ENCODE measurements around the gene GH1. TPM values are rescaled to one million over a fixed set of nuclear protein-coding genes. Genes with fewer than 3 reads are reported as not detected.

Gene GH1
- total RNA-seq, 2 experiments from 2014 or later = not detected

DNA sequence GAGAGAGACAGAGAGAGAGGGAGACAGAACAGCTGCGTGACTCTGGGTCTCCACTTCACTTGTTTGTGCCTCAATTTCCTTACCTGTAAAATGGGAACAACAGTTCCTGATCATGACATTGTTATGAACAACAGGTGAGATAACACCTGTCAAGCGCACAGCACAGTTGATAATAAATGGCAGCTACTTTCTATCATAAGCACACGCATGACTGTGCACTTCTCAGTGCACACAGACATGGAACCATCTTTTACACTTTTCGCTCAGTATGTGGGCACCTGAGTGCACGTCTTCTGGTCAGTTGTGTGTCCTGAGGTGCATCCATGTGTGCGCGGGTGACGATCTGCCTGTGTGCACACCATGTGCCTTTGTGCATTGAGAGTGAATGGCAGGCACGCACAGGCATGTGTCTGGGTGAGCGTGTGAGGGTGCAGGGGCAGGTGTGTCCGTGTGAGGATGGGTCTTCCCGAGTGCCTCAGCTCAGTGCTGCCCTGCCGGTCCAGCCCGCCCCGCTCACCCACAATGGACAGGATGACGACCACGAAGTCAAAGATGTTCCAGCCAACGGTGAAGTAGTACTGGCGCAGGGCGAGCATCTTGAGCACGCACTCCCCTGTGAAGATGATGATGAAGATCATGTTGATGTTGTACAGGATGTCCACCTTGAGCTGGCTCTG lies 23.8 kb upstream of the GH1 start:
- POLR2A ChIA-PET = no interaction called here
- CTCF ChIA-PET = interaction anchor here (1.1 to 2.5 kb wide), 2 partner anchors 12 to 23 kb away, joined by 3 to 8 read pairs; partner anchors contain the start of gene GH1
- H3K9me3 Mint-ChIP-seq (ENCODE audit: insufficient read depth) = no peaks in the 10 kb centered on the region
- H3K36me3 Mint-ChIP-seq (ENCODE audit: low read depth) = no peaks in the 10 kb centered on the region
- no peak overlapping the region for H3K4me3 Mint-ChIP-seq
- ATAC-seq (no peak), DNase-seq (no peak)
- peaks cover 38% of the 10 kb centered on the region for H3K27me3 Mint-ChIP-seq (ENCODE audit: low read depth)
- H3K4me1 Mint-ChIP-seq (ENCODE audit: low read depth) = peaks cover 26% of the 10 kb centered on the region
- H3K27ac Mint-ChIP-seq = no peak overlapping the region

DNA sequence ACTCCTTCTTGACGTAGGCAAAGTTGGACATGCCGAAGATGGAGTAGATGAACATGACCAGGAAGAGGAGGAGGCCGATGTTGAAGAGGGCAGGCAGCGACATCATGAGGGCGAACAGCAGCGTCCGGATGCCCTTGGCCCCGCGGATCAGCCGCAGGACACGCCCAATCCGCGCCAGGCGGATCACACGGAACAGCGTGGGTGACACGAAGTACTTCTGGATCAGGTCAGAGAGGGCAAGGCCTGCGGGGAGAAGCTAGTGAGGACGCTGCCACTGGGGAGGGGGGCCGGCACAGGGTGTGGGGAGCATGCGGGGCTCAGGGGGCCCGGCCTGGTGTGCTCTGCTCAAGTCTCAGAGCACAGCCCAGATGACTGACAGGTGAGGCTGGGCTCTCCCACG lies 23.1 kb upstream of the GH1 start:
- H3K9me3 Mint-ChIP-seq (ENCODE audit: insufficient read depth) = no peaks in the 10 kb centered on the region
- H3K4me1 Mint-ChIP-seq (ENCODE audit: low read depth) = peaks cover 24% of the 10 kb centered on the region
- no peaks in the 10 kb centered on the region for H3K36me3 Mint-ChIP-seq (ENCODE audit: low read depth)
- no peak overlapping the region for H3K4me3 Mint-ChIP-seq
- ATAC-seq (no peak), DNase-seq (no peak)
- CTCF ChIA-PET = interaction anchor here (2.5 kb wide), 1 partner anchor 23 kb away, joined by 8 read pairs; the partner anchor contains the start of gene GH1
- no peak overlapping the region for H3K27ac Mint-ChIP-seq
- peaks cover 40% of the 10 kb centered on the region for H3K27me3 Mint-ChIP-seq (ENCODE audit: low read depth)
- POLR2A ChIA-PET = interaction anchor here (0.6 kb wide), 1 partner anchor 17 kb away, joined by 4 read pairs; no protein-coding TSS in a partner anchor

DNA sequence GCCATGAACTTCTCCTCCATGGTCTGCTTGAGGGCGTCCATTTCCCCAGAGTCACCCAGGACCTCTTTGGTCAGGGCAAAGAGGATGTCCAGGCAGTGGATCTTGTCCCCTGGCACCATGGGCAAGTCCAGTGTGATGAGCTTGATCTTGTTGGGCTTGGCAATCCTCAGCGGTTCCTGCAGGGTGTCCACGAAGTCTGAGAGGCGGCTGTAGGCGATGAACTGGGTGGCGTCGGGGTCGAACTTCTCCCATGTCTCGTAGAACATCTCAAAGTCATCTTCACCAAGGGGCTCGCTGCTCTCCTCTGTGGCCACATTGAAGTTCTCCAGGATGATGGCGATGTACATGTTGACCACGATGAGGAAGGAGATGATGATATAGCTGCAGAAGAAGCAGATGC lies 22.5 kb upstream of the GH1 start:
- Mint-ChIP-seq H3K36me3 (ENCODE audit: low read depth) (no peaks in the 10 kb centered on the region), H3K27me3 (ENCODE audit: low read depth) (peaks cover 40% of the 10 kb centered on the region), H3K9me3 (ENCODE audit: insufficient read depth) (no peaks in the 10 kb centered on the region), H3K4me3 (no peak overlapping the region), H3K27ac (no peak overlapping the region), H3K4me1 (ENCODE audit: low read depth) (peaks cover 18% of the 10 kb centered on the region)
- DNase-seq (no peak), ATAC-seq (no peak)
- CTCF ChIA-PET = interaction anchor here (0.8 to 2.5 kb wide), 3 partner anchors 9 to 22 kb away, joined by 3 to 8 read pairs (median 3); partner anchors contain the start of genes CD79B and GH1
- POLR2A ChIA-PET = no interaction called here

DNA sequence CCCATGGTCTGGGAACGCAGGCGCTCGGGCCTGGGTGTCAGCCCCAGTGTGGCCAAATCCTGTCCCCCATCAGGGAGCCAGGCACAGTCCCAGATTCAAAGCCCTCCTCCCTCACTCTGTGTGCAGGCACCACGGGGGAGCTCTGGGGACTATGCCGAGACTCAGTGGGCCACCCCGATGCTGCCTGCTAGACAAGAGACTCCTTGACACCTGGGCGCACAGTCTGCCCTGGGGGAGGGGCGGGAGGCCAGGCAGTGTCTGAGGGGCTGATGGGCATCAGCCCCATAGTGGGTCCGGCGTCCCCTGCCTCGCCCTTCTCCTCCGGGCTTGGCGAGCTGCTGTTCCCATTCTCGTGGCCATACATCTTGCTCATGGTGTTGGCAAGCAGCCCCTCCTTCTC lies 21.9 kb upstream of the GH1 start:
- POLR2A ChIA-PET = interaction anchor here (1.0 kb wide), 1 partner anchor 9 kb away, joined by 3 read pairs; the partner anchor contains the start of gene CD79B
- no peaks in the 10 kb centered on the region for H3K36me3 Mint-ChIP-seq (ENCODE audit: low read depth)
- DNase-seq (no peak), ATAC-seq (no peak)
- no peaks in the 10 kb centered on the region for H3K9me3 Mint-ChIP-seq (ENCODE audit: insufficient read depth)
- H3K4me3 Mint-ChIP-seq = no peak overlapping the region
- H3K27me3 Mint-ChIP-seq (ENCODE audit: low read depth) = peaks cover 43% of the 10 kb centered on the region
- CTCF ChIA-PET = interaction anchor here (0.8 to 1.5 kb wide), 3 partner anchors 8 to 21 kb away, joined by 3 to 5 read pairs (median 3); partner anchors contain the start of gene CD79B
- H3K27ac Mint-ChIP-seq = no peak overlapping the region
- peaks cover 12% of the 10 kb centered on the region for H3K4me1 Mint-ChIP-seq (ENCODE audit: low read depth)

DNA sequence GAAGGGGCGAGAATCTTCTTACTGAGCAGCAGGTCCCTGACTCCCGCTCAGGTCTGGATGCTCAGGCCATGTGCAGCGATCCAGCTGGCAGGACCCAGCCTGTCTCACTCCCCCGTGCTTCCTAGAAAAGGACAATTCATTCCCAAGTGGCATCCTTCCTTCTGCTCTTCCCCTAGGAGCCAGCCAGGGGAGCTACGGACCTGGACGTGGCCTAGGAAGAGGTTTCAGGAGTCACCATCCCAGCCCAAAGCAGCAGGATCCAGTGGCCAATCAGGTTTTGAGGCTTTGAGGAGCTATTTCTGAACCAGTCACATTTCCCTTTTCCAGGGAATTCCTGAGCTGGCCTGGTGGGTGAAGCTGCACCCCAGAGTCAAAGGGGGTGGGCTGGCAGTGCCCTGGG lies 21.2 kb upstream of the GH1 start:
- CTCF ChIA-PET = interaction anchor here (1.0 to 1.5 kb wide), 3 partner anchors 10 to 20 kb away, joined by 3 to 5 read pairs (median 3); no protein-coding TSS in a partner anchor
- Mint-ChIP-seq H3K27me3 (ENCODE audit: low read depth) (peaks cover 42% of the 10 kb centered on the region), H3K27ac (no peak overlapping the region), H3K4me3 (no peak overlapping the region), H3K36me3 (ENCODE audit: low read depth) (no peaks in the 10 kb centered on the region), H3K9me3 (ENCODE audit: insufficient read depth) (no peaks in the 10 kb centered on the region), H3K4me1 (ENCODE audit: low read depth) (peaks cover 5% of the 10 kb centered on the region)
- ATAC-seq = no peak
- no peak for DNase-seq
- POLR2A ChIA-PET = interaction anchor here (1.0 kb wide), 1 partner anchor 8 kb away, joined by 3 read pairs; the partner anchor contains the start of gene CD79B

DNA sequence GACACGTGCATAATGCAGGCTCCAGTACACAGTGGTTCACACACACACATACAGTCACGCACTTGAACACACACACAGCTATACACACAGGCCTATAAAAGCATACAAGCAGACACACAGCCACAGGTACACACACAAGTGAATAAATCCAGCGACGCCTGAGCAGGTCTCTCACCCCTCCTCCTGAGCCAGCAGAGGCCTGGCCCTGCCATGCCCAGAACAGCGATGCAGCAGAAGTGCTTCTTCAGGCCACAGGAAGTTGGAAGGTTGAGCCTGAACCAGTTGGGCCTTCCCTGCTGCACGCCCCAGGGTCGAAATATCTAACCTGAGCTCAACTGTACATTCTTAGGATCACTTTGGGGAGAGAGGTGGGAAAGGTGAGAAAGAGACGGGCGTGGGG lies 20.8 kb upstream of the GH1 start:
- Mint-ChIP-seq H3K4me1 (ENCODE audit: low read depth) (peaks cover 4% of the 10 kb centered on the region), H3K4me3 (no peak overlapping the region), H3K27me3 (ENCODE audit: low read depth) (peaks cover 42% of the 10 kb centered on the region), H3K36me3 (ENCODE audit: low read depth) (no peaks in the 10 kb centered on the region), H3K9me3 (ENCODE audit: insufficient read depth) (no peaks in the 10 kb centered on the region), H3K27ac (no peak overlapping the region)
- DNase-seq (no peak), ATAC-seq (no peak)
- ChIA-PET POLR2A (interaction anchor here (1.0 kb wide), 1 partner anchor 7 kb away, joined by 3 read pairs; the partner anchor contains the start of gene CD79B), CTCF (interaction anchor here (1.0 to 1.2 kb wide), 2 partner anchors 10 to 20 kb away, joined by 3 to 5 read pairs; no protein-coding TSS in a partner anchor)

DNA sequence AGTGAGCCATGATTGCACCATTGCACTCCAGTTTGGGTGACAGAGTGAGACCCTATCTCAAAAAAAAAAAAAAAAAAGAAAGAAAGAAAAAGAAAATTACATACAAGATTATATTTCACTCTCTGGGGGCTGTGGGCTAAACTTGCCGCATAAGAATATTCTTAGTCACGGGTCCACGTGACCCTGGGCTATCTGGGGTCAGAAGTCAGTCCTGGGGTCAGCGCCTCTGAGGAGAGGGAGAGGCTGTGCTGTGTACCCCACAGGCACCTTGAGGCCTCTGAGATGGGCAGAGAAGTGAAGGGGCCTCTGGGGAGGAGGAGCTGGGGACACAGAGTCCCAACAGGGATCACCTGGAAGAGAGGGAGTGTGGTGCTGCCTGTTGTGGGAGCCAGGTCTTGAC lies 19.3 kb upstream of the GH1 start:
- Mint-ChIP-seq H3K36me3 (ENCODE audit: low read depth) (no peaks in the 10 kb centered on the region), H3K4me3 (no peak overlapping the region), H3K27ac (no peak overlapping the region), H3K9me3 (ENCODE audit: insufficient read depth) (no peaks in the 10 kb centered on the region), H3K27me3 (ENCODE audit: low read depth) (peaks cover 37% of the 10 kb centered on the region), H3K4me1 (ENCODE audit: low read depth) (peaks cover 7% of the 10 kb centered on the region)
- no peak for DNase-seq
- ChIA-PET POLR2A (no interaction called here), CTCF (interaction anchor here (0.7 to 1.2 kb wide), 2 partner anchors 9 to 18 kb away, joined by 4 to 5 read pairs; no protein-coding TSS in a partner anchor)
- ATAC-seq = no peak

DNA sequence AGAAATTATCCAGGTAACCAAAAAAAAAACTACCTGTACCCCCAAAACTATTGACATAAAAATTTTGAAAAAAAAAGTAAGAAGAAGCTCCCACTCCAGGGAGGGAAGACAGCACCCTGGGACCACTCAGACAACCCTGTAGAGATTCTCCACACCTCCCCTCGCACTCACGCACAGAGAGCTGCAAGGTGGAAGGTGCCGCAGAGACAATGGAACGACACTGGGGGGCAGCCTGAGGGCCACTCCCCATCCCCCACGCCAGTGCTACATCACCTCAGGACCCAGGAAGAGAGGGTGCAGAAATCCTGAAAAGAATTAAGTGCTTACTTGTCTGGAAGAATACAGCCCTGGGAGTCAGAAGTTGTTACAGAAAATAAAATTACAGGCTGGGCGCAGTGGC lies 18.7 kb upstream of the GH1 start:
- DNase-seq (no peak), ATAC-seq (no peak)
- ChIA-PET POLR2A (no interaction called here), CTCF (no interaction called here)
- H3K9me3 Mint-ChIP-seq (ENCODE audit: insufficient read depth) = no peaks in the 10 kb centered on the region
- no peak overlapping the region for H3K4me3 Mint-ChIP-seq
- H3K4me1 Mint-ChIP-seq (ENCODE audit: low read depth) = peaks cover 13% of the 10 kb centered on the region
- H3K36me3 Mint-ChIP-seq (ENCODE audit: low read depth) = no peaks in the 10 kb centered on the region
- peaks cover 31% of the 10 kb centered on the region for H3K27me3 Mint-ChIP-seq (ENCODE audit: low read depth)
- H3K27ac Mint-ChIP-seq = no peak overlapping the region

DNA sequence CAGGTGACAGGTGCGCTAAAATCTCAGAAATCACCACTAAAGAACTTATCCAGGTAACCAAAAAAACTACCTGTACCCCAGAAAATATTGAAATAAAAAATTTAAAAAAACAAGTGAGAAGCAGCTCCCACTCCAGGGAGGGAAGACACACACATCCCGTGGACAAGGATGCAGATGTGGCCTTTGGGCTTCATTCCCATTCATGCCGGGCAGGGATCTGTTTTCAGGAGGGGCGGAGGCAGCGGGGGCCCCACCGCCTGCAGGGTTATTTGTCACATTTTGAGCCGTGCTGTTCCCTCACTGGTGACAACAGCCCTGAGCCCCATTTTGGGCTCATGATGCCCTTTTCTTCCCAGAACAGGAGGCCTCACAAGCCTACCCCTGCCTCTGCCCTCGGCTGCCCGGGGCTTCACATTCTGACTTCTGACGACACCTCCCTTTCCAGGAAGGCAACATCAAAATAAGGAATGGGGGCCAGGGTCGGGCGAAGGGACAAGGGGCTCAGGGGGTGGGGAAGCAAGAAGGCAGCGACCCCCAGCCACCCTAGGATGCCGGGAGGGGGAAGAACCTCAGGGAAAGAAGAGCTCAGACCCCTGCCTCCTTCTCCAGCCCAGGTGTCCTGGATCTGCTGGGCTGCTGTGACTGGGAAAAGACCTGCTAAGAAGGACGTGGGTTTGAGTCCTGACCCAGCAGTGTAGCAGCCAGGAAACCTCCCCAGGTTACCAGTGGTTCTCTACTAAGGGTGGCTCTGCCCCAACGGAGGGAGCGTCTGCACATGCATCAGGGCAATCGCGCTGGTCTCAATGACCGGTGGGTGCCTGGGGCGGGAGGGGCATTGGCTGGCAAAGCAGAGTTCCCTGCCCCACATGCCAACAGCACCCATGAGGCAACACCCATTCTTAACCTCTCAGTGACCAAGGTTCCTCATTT lies 15.8 kb upstream of the GH1 start:
- H3K27me3 Mint-ChIP-seq (ENCODE audit: low read depth) = peaks cover 20% of the 10 kb centered on the region
- H3K9me3 Mint-ChIP-seq (ENCODE audit: insufficient read depth) = no peaks in the 10 kb centered on the region
- DNase-seq (no peak), ATAC-seq (no peak)
- CTCF ChIA-PET = interaction anchor here (1.3 to 8.8 kb wide), 2 partner anchors 12 to 95 kb away, joined by 5 to 59 read pairs; no protein-coding TSS in a partner anchor
- peaks cover 33% of the 10 kb centered on the region for H3K4me1 Mint-ChIP-seq (ENCODE audit: low read depth)
- no peak overlapping the region for H3K27ac Mint-ChIP-seq
- POLR2A ChIA-PET = interaction anchor here (0.6 to 2.9 kb wide), 3 partner anchors 12 to 99 kb away, joined by 3 to 12 read pairs (median 3); partner anchors contain the start of gene ICAM2
- H3K4me3 Mint-ChIP-seq = no peak overlapping the region
- H3K36me3 Mint-ChIP-seq (ENCODE audit: low read depth) = peaks cover 3% of the 10 kb centered on the region

DNA sequence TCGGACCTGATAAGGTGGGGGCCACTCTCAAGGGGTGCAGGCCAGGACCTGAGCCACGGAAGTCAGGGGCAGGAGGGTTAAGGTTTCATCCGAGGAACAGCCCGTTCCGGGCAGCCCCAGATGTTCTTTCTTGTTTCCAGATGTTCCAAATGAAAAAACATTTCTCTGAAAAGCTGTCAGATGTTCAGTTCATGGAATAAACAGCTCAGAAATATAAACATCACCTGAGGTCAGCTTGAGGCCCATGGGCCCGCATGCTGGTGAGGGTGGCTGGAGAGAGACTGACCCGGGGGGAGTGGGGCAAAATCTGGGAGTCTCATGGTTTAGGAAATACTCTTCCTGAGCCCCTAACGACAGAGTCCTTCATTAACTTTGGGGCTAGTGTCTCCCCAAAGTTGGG lies 15.0 kb upstream of the GH1 start:
- no peak overlapping the region for H3K27ac Mint-ChIP-seq
- ATAC-seq = no peak
- H3K4me1 Mint-ChIP-seq (ENCODE audit: low read depth) = peaks cover 29% of the 10 kb centered on the region
- no peaks in the 10 kb centered on the region for H3K9me3 Mint-ChIP-seq (ENCODE audit: insufficient read depth)
- peaks cover 14% of the 10 kb centered on the region for H3K27me3 Mint-ChIP-seq (ENCODE audit: low read depth)
- ChIA-PET CTCF (interaction anchor here (3.3 to 8.8 kb wide), 3 partner anchors 13 to 92 kb away, joined by 23 to 59 read pairs (median 30); partner anchors contain the start of gene GH1), POLR2A (interaction anchor here (2.9 kb wide), 1 partner anchor 13 kb away, joined by 12 read pairs; no protein-coding TSS in a partner anchor)
- DNase-seq = no peak
- H3K4me3 Mint-ChIP-seq = no peak overlapping the region
- H3K36me3 Mint-ChIP-seq (ENCODE audit: low read depth) = peaks cover 6% of the 10 kb centered on the region

DNA sequence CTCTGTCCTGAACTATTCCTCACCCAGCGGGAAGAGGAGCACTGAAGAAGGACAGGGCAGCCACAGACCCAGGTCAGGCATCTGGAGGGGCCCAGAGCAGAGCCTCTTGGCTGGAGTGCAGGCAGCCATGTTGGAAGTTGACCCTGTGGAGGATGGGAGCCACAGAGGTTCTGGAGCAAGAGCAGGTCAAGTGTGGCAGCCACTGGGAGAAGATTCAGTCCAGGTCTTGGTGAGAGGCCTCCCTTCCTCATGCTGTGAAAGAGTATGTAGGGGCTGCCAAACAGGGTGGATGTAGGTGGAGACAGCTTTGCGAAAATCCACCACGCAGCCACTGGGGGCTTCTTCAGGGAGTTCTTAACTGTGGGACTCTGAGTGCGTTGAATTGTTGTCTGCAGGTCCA lies 14.1 kb upstream of the GH1 start:
- Mint-ChIP-seq H3K4me1 (ENCODE audit: low read depth) (peaks cover 29% of the 10 kb centered on the region), H3K4me3 (peak overlapping the region; percentile 93), H3K27me3 (ENCODE audit: low read depth) (peaks cover 14% of the 10 kb centered on the region), H3K9me3 (ENCODE audit: insufficient read depth) (no peaks in the 10 kb centered on the region), H3K27ac (peak overlapping the region; percentile 39), H3K36me3 (ENCODE audit: low read depth) (peaks cover 6% of the 10 kb centered on the region)
- ATAC-seq (no peak), DNase-seq (no peak)
- ChIA-PET POLR2A (interaction anchor here (0.7 to 2.9 kb wide), 2 partner anchors 11 to 14 kb away, joined by 3 to 12 read pairs; no protein-coding TSS in a partner anchor), CTCF (interaction anchor here (0.9 to 8.8 kb wide), 12 partner anchors 8 to 201 kb away, joined by 3 to 59 read pairs (median 6); partner anchors contain the start of genes GH1 and GH2)

All from activated CD8-positive, alpha-beta T cell treated with anti-CD3 and anti-CD28 coated beads, Interleukin-2, amount 10 ng/mL, durations not matched to agents 7 days and 5 days (primary cell).